Measurements from ENCODE around the gene GRAMD1B. TPM values are rescaled to one million over a fixed set of nuclear protein-coding genes. Genes with fewer than 3 reads are reported as not detected.
A peak's percentile ranks its signal among the peaks of the same experiment; 100 is the strongest.
"Not testable (repeated sequence)": the region's sequence is repeated elsewhere in the genome, so short reads cannot be mapped to it uniquely, and the experiment has no call there.

The GRAMD1B gene
- total RNA-seq, 1 experiment from 2014 or later: 82.1 TPM

DNA sequence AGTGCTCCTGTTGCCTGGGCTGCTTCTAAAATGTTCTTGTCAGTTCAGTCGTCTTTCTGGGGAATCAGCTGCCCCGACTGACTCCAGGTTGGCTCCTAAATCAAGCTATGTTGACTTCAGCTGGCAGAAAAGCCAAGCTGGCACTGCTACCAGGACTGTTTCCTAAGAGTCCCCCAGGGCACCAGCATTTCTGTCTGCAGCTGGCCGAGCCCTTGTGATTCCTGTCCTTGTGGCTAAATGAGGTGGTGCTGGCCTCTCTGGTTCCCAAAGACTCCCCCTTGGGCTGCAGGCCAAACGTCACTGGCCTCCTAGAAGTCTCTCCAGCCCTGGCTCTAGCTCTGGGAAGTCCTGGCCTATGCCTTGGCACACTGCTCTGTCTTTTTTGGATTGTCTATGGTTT, 31.1 kb downstream of the GRAMD1B start:
- no peak for DNase-seq
- Histone ChIP-seq H3F3A (ENCODE audit: low read length, unreplicated experiment) (no peaks in the 10 kb centered on the region), H3K27me3 (ENCODE audit: low read length) (no peaks in the 10 kb centered on the region), H3K27ac (ENCODE audit: low read length) (peak overlapping the region; percentile 98), H3K9ac (ENCODE audit: low read length) (no peak overlapping the region), H3K4me3 (ENCODE audit: low read length) (no peak overlapping the region), H3K9me2 (replicated peaks; ENCODE audit: low read length) (no peaks in the 10 kb centered on the region), H3K4me1 (ENCODE audit: insufficient read depth, low read length) (peaks cover 25% of the 10 kb centered on the region), H4K20me1 (ENCODE audit: low read length) (no peaks in the 10 kb centered on the region), H3K9me3 (ENCODE audit: low read length) (no peaks in the 10 kb centered on the region), H3K79me2 (ENCODE audit: low read length) (peaks cover 69% of the 10 kb centered on the region), H3K36me3 (ENCODE audit: low read depth, low read length) (peaks cover 18% of the 10 kb centered on the region; the same call in 1 of the 2 replicates), H3K4me2 (ENCODE audit: low read length) (no peak overlapping the region), H2AFZ (ENCODE audit: low read length) (no peak overlapping the region)
- no TSS peak for BruUV-seq (replicated peaks)
- TF ChIP-seq EZH2 (IDR thresholded peaks at IDR 0.05; ENCODE audit: low read length, unreplicated experiment): no peak
- no peak for TF ChIP-seq CTCF (conservative IDR thresholded peaks at IDR 0.05; ENCODE audit: low read depth, low read length)
- no peak for TF ChIP-seq EZH2phosphoT487 (IDR thresholded peaks at IDR 0.05; ENCODE audit: borderline replicate concordance, low read length)
- intact Hi-C loops (cut with micrococcal nuclease): no loop called here
- ChIA-PET POLR2A (ENCODE audit: unreplicated experiment) (interaction anchor here (0.6 kb wide), 1 partner anchor 178 kb away, joined by 23 read pairs; no protein-coding TSS in a partner anchor), CTCF (no interaction called here)
- ATAC-seq: no peak; the same call in 1 of the 2 replicates

DNA sequence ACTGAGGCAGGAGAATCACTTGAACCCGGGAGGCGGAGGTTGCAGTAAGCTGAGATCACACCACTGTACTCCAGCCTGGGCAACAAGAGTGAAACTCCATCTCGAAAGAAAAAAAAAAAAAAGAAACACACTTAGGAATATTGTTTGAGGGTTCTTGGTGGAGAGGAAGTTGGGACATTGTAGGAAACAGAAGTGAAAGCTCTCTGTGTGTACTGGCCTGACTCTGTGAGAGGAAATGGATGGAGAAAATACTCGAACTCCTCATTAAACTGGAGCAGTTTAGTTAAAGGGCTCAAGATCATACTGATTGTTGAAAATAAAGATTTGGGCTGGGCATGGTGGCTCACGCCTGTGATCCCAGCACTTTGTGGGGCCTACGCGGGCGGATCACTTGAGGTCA, 35.6 kb downstream of the GRAMD1B start:
- H3K9ac ChIP-seq (ENCODE audit: low read length); H3F3A ChIP-seq (ENCODE audit: low read length, unreplicated experiment); H4K20me1 ChIP-seq (ENCODE audit: low read length); H3K36me3 ChIP-seq (ENCODE audit: low read depth, low read length); CTCF ChIA-PET; H3K4me1 ChIP-seq (ENCODE audit: insufficient read depth, low read length); H3K4me3 ChIP-seq (ENCODE audit: low read length); POLR2A ChIA-PET (ENCODE audit: unreplicated experiment); H3K27ac ChIP-seq (ENCODE audit: low read length); H2AFZ ChIP-seq (ENCODE audit: low read length); H3K27me3 ChIP-seq (ENCODE audit: low read length); ATAC-seq; DNase-seq; intact Hi-C loops (cut with micrococcal nuclease); BruUV-seq (replicated peaks); H3K9me3 ChIP-seq (ENCODE audit: low read length); H3K4me2 ChIP-seq (ENCODE audit: low read length); H3K9me2 ChIP-seq (replicated peaks; ENCODE audit: low read length): not testable (repeated sequence)
- H3K79me2 ChIP-seq (ENCODE audit: low read length): peaks cover 53% of the 10 kb centered on the region

GRCh38 chr11:123466172-123466571, 36.1 kb downstream of the GRAMD1B start:
- H3K79me2 ChIP-seq (ENCODE audit: low read length): peaks cover 53% of the 10 kb centered on the region
- intact Hi-C loops (cut with micrococcal nuclease); H3F3A ChIP-seq (ENCODE audit: low read length, unreplicated experiment); BruUV-seq (replicated peaks); H4K20me1 ChIP-seq (ENCODE audit: low read length); H3K4me2 ChIP-seq (ENCODE audit: low read length); H3K9ac ChIP-seq (ENCODE audit: low read length); DNase-seq; H2AFZ ChIP-seq (ENCODE audit: low read length); H3K4me3 ChIP-seq (ENCODE audit: low read length); H3K36me3 ChIP-seq (ENCODE audit: low read depth, low read length); ATAC-seq; POLR2A ChIA-PET (ENCODE audit: unreplicated experiment); H3K9me3 ChIP-seq (ENCODE audit: low read length); CTCF ChIA-PET; H3K4me1 ChIP-seq (ENCODE audit: insufficient read depth, low read length); H3K9me2 ChIP-seq (replicated peaks; ENCODE audit: low read length); H3K27me3 ChIP-seq (ENCODE audit: low read length): not testable (repeated sequence)
- peak overlapping the region; percentile 29 for H3K27ac ChIP-seq (ENCODE audit: low read length)

DNA sequence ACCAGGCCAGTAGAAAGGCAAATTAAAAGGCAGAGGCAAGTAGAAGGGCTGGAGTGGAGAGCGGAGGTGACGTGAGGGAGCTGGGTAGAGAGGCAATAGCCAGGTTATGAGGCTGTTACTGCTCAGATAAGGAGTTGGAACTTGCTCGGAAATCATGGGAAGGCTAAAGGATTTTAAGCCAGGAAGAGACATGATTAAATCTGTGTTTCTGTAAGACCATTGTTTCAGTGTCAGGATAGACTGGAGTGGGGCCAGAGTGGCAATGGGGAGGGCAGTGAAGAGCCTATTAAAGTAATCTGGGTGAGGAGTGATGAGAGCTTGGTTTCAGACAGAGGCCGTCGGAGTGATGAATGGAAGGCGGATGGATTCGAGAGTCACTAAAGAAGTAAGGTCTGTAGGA, 39.0 kb downstream of the GRAMD1B start:
- BruUV-seq (replicated peaks): no TSS peak
- Histone ChIP-seq H3K9me2 (replicated peaks; ENCODE audit: low read length) (no peaks in the 10 kb centered on the region), H2AFZ (ENCODE audit: low read length) (no peak overlapping the region), H3K27me3 (ENCODE audit: low read length) (no peaks in the 10 kb centered on the region), H3K4me1 (ENCODE audit: insufficient read depth, low read length) (peaks cover 31% of the 10 kb centered on the region), H3F3A (ENCODE audit: low read length, unreplicated experiment) (no peaks in the 10 kb centered on the region), H3K9me3 (ENCODE audit: low read length) (no peaks in the 10 kb centered on the region), H3K4me2 (ENCODE audit: low read length) (no peak overlapping the region), H3K79me2 (ENCODE audit: low read length) (peaks cover 60% of the 10 kb centered on the region), H3K36me3 (ENCODE audit: low read depth, low read length) (peaks cover 4% of the 10 kb centered on the region; the same call in 1 of the 2 replicates), H3K27ac (ENCODE audit: low read length) (peak overlapping the region; percentile 95), H3K4me3 (ENCODE audit: low read length) (no peak overlapping the region), H4K20me1 (ENCODE audit: low read length) (no peaks in the 10 kb centered on the region), H3K9ac (ENCODE audit: low read length) (peak overlapping the region; percentile 1; the same call in 1 of the 2 replicates)
- ChIA-PET POLR2A (ENCODE audit: unreplicated experiment) (interaction anchor here (0.6 kb wide), 1 partner anchor 1289 kb away, joined by 17 read pairs; no protein-coding TSS in a partner anchor), CTCF (interaction anchor here (0.6 to 0.7 kb wide), 2 partner anchors 9 to 56 kb away, joined by 3 to 4 read pairs; no protein-coding TSS in a partner anchor)
- DNase-seq (no peak), ATAC-seq (no peak; the same call in 1 of the 2 replicates)
- intact Hi-C loops (cut with micrococcal nuclease): no loop called here
- no peak for TF ChIP-seq EZH2phosphoT487 (IDR thresholded peaks at IDR 0.05; ENCODE audit: borderline replicate concordance, low read length)
- no peak for TF ChIP-seq EZH2 (IDR thresholded peaks at IDR 0.05; ENCODE audit: low read length, unreplicated experiment)
- TF ChIP-seq CTCF (conservative IDR thresholded peaks at IDR 0.05; ENCODE audit: low read depth, low read length): no peak
